Osteoblast (primary cell): ENCODE data around the gene FBXW11. TPM values are rescaled to one million over a fixed set of nuclear protein-coding genes. Genes with fewer than 3 reads are reported as not detected.

Experiments used
- DNase-seq: peaks from one replicate; pipeline ENCODE4 v3.0.0; 2011; ENCODE audit warnings: low spot score, mixed read lengths; ENCODE audit not compliant: insufficient read length; ENCODE audit errors: missing footprints
- H2AFZ ChIP-seq: 2 replicates; pipeline ENCODE4 v1.6.0; 2011; ENCODE audit warnings: mild to moderate bottlenecking, low read length
- H3K27ac ChIP-seq: 2 replicates; pipeline ENCODE4 v1.5.1; 2011; ENCODE audit warnings: mild to moderate bottlenecking, low read depth, low read length, moderate library complexity
- H3K27me3 ChIP-seq: 2 replicates; pipeline ENCODE4 v1.6.0; 2012; ENCODE audit warnings: mild to moderate bottlenecking, control low read depth, inconsistent platforms, low read length, moderate library complexity; ENCODE audit not compliant: insufficient read depth
- H3K36me3 ChIP-seq: 2 replicates; pipeline ENCODE4 v1.5.1; 2011; ENCODE audit warnings: mild to moderate bottlenecking, low read length, control low read depth, moderate library complexity; ENCODE audit not compliant: insufficient read depth
- H3K4me1 ChIP-seq: 2 replicates; pipeline ENCODE4 v1.5.1; 2011; ENCODE audit warnings: mild to moderate bottlenecking, low read length, control low read depth, moderate library complexity; ENCODE audit not compliant: insufficient read depth
- H3K4me2 ChIP-seq: 2 replicates; pipeline ENCODE4 v1.6.0; 2011; ENCODE audit warnings: mild to moderate bottlenecking, low read length; ENCODE audit not compliant: insufficient read depth
- H3K4me3 ChIP-seq: fragments of 200-600 bp; sonication (generic); 3 replicates; pipeline ENCODE4 v1.5.1; 2012; ENCODE audit warnings: mild to moderate bottlenecking, low read length, inconsistent platforms; ENCODE audit not compliant: insufficient read depth
- H3K79me2 ChIP-seq: 2 replicates; pipeline ENCODE4 v1.6.0; 2012; ENCODE audit warnings: mild to moderate bottlenecking, low read length, control low read depth, inconsistent platforms; ENCODE audit not compliant: insufficient read depth
- H3K9me3 ChIP-seq: 2 replicates; pipeline ENCODE4 v1.5.1; 2011; ENCODE audit warnings: low read depth, low read length, control low read depth
- H4K20me1 ChIP-seq: 2 replicates; pipeline ENCODE4 v1.6.0; 2012; ENCODE audit warnings: mild to moderate bottlenecking, low read length, control low read depth; ENCODE audit not compliant: insufficient read depth
- CTCF ChIP-seq: IDR thresholded peaks from 2 replicates; pipeline ENCODE4 v1.5.1; 2011; ENCODE audit warnings: mild to moderate bottlenecking, low read depth, low read length, moderate library complexity; ENCODE audit errors: extremely low read depth
- total RNA-seq: library from RNA; depleted of rRNA; stranded (reverse); fragments of >200 nt; gene quantifications from 2 replicates; pipeline ENCODE4 v1.2.3, GENCODE V29; 2012

The FBXW11 gene
- total RNA-seq, 1 donor = 76.7 TPM

DNA sequence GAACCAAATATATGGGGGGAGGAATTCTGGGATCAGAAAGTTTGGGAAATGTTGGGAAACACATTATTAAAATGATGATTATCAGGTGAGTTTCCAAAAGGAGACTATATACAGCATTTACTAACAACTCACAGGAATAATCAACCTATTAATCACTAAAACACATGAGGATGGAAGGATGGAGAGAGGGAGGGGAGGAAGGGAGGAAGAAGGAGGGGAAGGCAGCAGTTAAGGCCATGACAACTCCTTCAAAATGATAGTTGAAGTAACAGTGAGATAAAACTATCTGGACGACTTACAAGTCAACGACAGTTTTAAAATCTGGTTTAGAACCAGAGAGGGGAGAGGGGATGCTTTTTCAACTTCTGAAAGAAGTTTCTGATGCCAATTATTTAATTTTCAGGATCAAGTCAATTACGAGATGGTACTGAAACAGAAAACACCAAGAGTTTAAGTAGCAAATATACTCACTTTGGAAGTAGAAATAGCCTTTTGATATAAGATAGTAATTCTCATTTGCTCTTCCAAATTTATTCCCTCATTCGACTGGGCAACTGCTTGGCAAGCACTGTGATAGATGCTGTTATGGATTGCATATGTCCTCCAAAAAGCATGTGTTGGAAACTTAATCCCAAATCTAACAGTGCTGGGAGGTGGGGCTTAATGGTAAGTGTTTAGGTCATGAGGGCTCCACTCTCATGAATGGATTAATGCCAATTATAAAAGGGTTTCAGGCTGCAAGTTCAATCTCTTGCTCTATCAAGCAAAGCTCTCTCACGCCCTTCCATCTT is 30.4 kb downstream of the FBXW11 start:
- H2AFZ ChIP-seq = no peak overlapping the region
- DNase-seq = no peak
- no peaks in the 10 kb centered on the region for H3K27me3 ChIP-seq
- no peak overlapping the region for H3K27ac ChIP-seq
- H3K79me2 ChIP-seq = peaks cover 93% of the 10 kb centered on the region
- no peak for TF ChIP-seq CTCF
- peaks cover 8% of the 10 kb centered on the region for H3K4me1 ChIP-seq
- no peak overlapping the region for H3K4me2 ChIP-seq
- H3K36me3 ChIP-seq = no peaks in the 10 kb centered on the region
- peaks cover 68% of the 10 kb centered on the region for H4K20me1 ChIP-seq
- peaks cover 3% of the 10 kb centered on the region for H3K9me3 ChIP-seq
- no peak overlapping the region for H3K4me3 ChIP-seq

DNA sequence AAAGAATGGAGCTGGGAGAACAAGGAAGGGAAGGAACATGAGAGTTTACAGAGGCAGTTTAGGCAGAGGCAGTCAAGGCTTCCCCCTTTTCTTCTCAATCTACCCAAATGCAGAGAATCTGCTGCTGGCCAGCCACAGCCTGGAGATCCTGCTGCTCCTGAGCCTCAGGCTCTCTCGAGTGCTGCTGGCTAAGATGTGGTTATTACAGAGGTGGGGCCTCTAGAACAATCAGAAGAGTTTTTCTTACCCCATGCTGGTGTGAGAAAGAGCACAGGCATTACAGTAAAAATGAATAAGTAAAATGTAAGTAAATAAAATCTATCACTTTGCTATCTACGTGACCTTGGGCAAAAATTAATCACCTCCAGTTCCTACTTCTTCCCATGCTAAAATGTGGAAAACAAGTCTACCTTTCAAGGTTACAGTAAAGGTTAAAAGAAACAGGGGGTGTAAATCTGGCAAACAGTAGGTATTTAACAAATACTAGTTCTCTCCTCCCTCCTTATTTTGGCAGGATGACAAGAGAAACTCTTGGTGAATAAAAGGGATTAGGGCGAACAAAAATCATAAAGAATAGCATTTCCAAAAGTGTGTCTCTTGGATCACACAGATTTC is 31.1 kb downstream of the FBXW11 start:
- Histone ChIP-seq H3K9me3 (peaks cover 3% of the 10 kb centered on the region), H4K20me1 (peaks cover 69% of the 10 kb centered on the region), H2AFZ (no peak overlapping the region), H3K4me3 (no peak overlapping the region), H3K27me3 (no peaks in the 10 kb centered on the region), H3K4me1 (peaks cover 8% of the 10 kb centered on the region), H3K36me3 (no peaks in the 10 kb centered on the region), H3K79me2 (peaks cover 93% of the 10 kb centered on the region), H3K27ac (no peak overlapping the region), H3K4me2 (no peak overlapping the region)
- no peak for DNase-seq
- no peak for TF ChIP-seq CTCF

DNA sequence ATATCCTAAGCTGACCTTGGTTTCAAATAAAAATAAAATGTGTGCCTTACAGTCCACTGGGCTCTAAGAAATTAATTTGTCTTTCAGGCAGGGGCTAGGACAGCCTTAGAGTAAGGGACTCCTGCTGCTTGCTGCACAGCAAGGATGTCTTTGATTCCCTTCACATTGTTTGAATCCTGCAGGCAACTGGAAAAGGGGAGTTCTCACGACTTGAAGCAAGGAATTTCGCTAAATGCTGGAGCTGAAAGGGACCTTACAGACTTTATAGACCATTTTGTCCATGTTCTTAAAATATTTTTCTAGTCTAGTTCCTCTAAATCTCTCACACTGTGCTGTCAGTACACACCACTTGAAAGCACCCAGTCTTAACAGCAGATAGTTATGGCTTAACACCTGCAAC is 35.6 kb downstream of the FBXW11 start:
- no peaks in the 10 kb centered on the region for H3K36me3 ChIP-seq
- no peaks in the 10 kb centered on the region for H3K27me3 ChIP-seq
- H2AFZ ChIP-seq = no peak overlapping the region
- no peak overlapping the region for H3K4me2 ChIP-seq
- TF ChIP-seq CTCF = no peak
- H4K20me1 ChIP-seq = peaks cover 74% of the 10 kb centered on the region
- no peak for DNase-seq
- H3K27ac ChIP-seq = no peak overlapping the region
- peaks cover 7% of the 10 kb centered on the region for H3K4me1 ChIP-seq
- no peak overlapping the region for H3K4me3 ChIP-seq
- no peaks in the 10 kb centered on the region for H3K9me3 ChIP-seq
- H3K79me2 ChIP-seq = peaks cover 91% of the 10 kb centered on the region

DNA sequence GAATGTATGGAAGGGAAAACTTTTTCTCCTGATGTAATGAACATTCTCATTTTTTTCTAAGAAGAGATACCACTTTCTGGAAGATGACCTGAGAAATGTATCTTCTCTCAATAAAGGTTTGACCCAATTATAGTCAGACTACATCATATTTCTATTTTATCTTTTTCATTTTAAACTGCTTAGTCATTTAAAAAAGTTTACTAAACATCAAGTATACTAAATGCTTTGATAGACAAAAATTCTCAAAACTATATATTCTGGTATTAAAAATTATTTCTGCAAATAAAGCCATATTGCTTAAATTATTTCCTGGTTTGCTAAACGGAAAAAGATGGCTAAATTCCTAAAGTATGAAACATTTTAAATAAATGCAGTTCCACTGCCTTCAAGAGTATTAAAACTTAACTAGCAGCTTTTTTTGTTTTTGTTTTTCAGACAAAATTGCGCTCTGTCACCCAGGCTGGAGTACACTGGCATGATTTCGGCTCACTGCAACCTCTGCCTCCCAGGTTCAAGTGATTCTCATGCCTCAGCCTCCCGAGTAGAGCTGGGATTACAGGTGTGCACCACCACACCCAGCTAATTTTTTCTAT is 37.1 kb downstream of the FBXW11 start:
- Histone ChIP-seq H2AFZ (no peak overlapping the region), H3K27ac (no peak overlapping the region), H3K79me2 (peaks cover 89% of the 10 kb centered on the region), H3K9me3 (no peaks in the 10 kb centered on the region), H3K27me3 (no peaks in the 10 kb centered on the region), H4K20me1 (peaks cover 68% of the 10 kb centered on the region), H3K4me3 (no peak overlapping the region), H3K4me2 (no peak overlapping the region), H3K36me3 (no peaks in the 10 kb centered on the region), H3K4me1 (no peaks in the 10 kb centered on the region)
- DNase-seq = no peak
- TF ChIP-seq CTCF = no peak
